H7 (cell line): Measurements from ENCODE around the gene EFCAB6. TPM values are rescaled to one million over a fixed set of nuclear protein-coding genes. Genes with fewer than 3 reads are reported as not detected.

Source experiments
- DNase-seq: peaks from one replicate; pipeline ENCODE4 v3.0.0; 2012
- H3K27me3 ChIP-seq: 2 replicates; pipeline ENCODE4 v1.6.0; 2011; ENCODE audit warnings: mild to moderate bottlenecking, low read length; ENCODE audit not compliant: control insufficient read depth, insufficient read depth
- H3K36me3 ChIP-seq: replicated peaks from 2 replicates; pipeline ENCODE4 v1.5.1; 2011; ENCODE audit warnings: low read length; ENCODE audit not compliant: control insufficient read depth, insufficient read depth
- H3K4me3 ChIP-seq: 2 replicates; pipeline ENCODE4 v1.5.1; 2011; ENCODE audit warnings: low read depth, mild to moderate bottlenecking, control low read depth, low read length, moderate library complexity; ENCODE audit not compliant: insufficient read depth
- total RNA-seq: library from RNA; depleted of rRNA; stranded (reverse); fragments of >200 nt; shearing (Covaris generic); gene quantifications from 2 replicates; pipeline ENCODE4 v1.2.3, GENCODE V29; 2014

EFCAB6 gene
- total RNA-seq, 1 experiment from 2014 or later: 0.31 TPM

- DNase-seq: no peak
- peaks cover 6% of the 10 kb centered on the region for H3K36me3 ChIP-seq
- H3K4me3 ChIP-seq: no peak overlapping the region
- no peaks in the 10 kb centered on the region for H3K27me3 ChIP-seq
Measured at GRCh38 chr22:43840851-43841250, 28.7 kb upstream of the EFCAB6 start.

- no peak for DNase-seq
- no peak overlapping the region for H3K4me3 ChIP-seq
- H3K36me3 ChIP-seq: peaks cover 8% of the 10 kb centered on the region
- H3K27me3 ChIP-seq: no peaks in the 10 kb centered on the region
Measured at GRCh38 chr22:43840431-43840830, 28.3 kb upstream of the EFCAB6 start.

- no peak for DNase-seq
- no peak overlapping the region for H3K4me3 ChIP-seq
- H3K36me3 ChIP-seq: peaks cover 8% of the 10 kb centered on the region
- H3K27me3 ChIP-seq: no peaks in the 10 kb centered on the region
Measured at GRCh38 chr22:43839781-43840180, 27.7 kb upstream of the EFCAB6 start.

GRCh38 chr22:43838571-43839307 is 26.6 kb upstream of the EFCAB6 start:
- no peaks in the 10 kb centered on the region for H3K27me3 ChIP-seq
- H3K36me3 ChIP-seq: peaks cover 8% of the 10 kb centered on the region
- H3K4me3 ChIP-seq: no peak overlapping the region
- DNase-seq: no peak

- Histone ChIP-seq H3K36me3 (peaks cover 8% of the 10 kb centered on the region), H3K27me3 (no peaks in the 10 kb centered on the region), H3K4me3 (no peak overlapping the region)
- no peak for DNase-seq
Measured at GRCh38 chr22:43838161-43838560, 26.1 kb upstream of the EFCAB6 start.

- no peak for DNase-seq
- no peaks in the 10 kb centered on the region for H3K27me3 ChIP-seq
- H3K4me3 ChIP-seq: no peak overlapping the region
- peaks cover 8% of the 10 kb centered on the region for H3K36me3 ChIP-seq
Measured at GRCh38 chr22:43837666-43838065, 25.6 kb upstream of the EFCAB6 start.

- no peak overlapping the region for H3K4me3 ChIP-seq
- DNase-seq: no peak
- H3K27me3 ChIP-seq: no peaks in the 10 kb centered on the region
- peaks cover 10% of the 10 kb centered on the region for H3K36me3 ChIP-seq
Measured at GRCh38 chr22:43835736-43836135, 23.6 kb upstream of the EFCAB6 start.

GRCh38 chr22:43835166-43835565 is 23.1 kb upstream of the EFCAB6 start:
- H3K27me3 ChIP-seq: no peaks in the 10 kb centered on the region
- H3K4me3 ChIP-seq: no peak overlapping the region
- peak; percentile 55 for DNase-seq
- H3K36me3 ChIP-seq: peaks cover 10% of the 10 kb centered on the region

GRCh38 chr22:43833286-43834240 is 21.5 kb upstream of the EFCAB6 start:
- Histone ChIP-seq H3K27me3 (no peaks in the 10 kb centered on the region), H3K4me3 (no peak overlapping the region), H3K36me3 (peaks cover 10% of the 10 kb centered on the region)
- peak; percentile 58 for DNase-seq

- H3K36me3 ChIP-seq: peaks cover 9% of the 10 kb centered on the region
- peak; percentile 51 for DNase-seq
- no peaks in the 10 kb centered on the region for H3K27me3 ChIP-seq
Measured at GRCh38 chr22:43832393-43833265, 20.5 kb upstream of the EFCAB6 start.

GRCh38 chr22:43831561-43832392 is 19.7 kb upstream of the EFCAB6 start:
- H3K36me3 ChIP-seq: peaks cover 5% of the 10 kb centered on the region
- H3K27me3 ChIP-seq: no peaks in the 10 kb centered on the region
- peak; percentile 50 for DNase-seq
- no peak overlapping the region for H3K4me3 ChIP-seq

More at GRCh38 chr22:43832393-43833265, 20.5 kb upstream of the EFCAB6 start:
- no peak overlapping the region for H3K4me3 ChIP-seq

- no peak for DNase-seq
- H3K27me3 ChIP-seq: no peaks in the 10 kb centered on the region
- peaks cover 5% of the 10 kb centered on the region for H3K36me3 ChIP-seq
- no peak overlapping the region for H3K4me3 ChIP-seq
Measured at GRCh38 chr22:43830931-43831560, 18.9 kb upstream of the EFCAB6 start.
